ENCODE measurements around the gene PSMB7.

The PSMB7 gene

GRCh38 chr9:124450241-124450924 lies 35.1 kb upstream of the PSMB7 start, which contains the start of gene ADGRD2:
Gene ADGRD2 (plus strand): TSS chr9:124450451. CDS start chr9:124451667, 1,216 bp downstream.
- H3K27me3 ChIP-seq (ENCODE audit: insufficient read depth, insufficient read length), result peaks cover 19% of the 10 kb centered on the region
- no peaks in the 10 kb centered on the region for H3K9me3 ChIP-seq (ENCODE audit: insufficient read depth, low read length)
- peaks cover 6% of the 10 kb centered on the region for H3K4me1 ChIP-seq (ENCODE audit: insufficient read depth, insufficient read length)
- TF ChIP-seq YY1 (IDR thresholded peaks at IDR 0.05; ENCODE audit: insufficient read depth, insufficient read length) (no peak), SUZ12 (IDR thresholded peaks at IDR 0.05; ENCODE audit: extremely low read depth, insufficient read depth, insufficient read length) (no peak), ZNF274 (IDR thresholded peaks at IDR 0.05; ENCODE audit: low read depth, low read length) (no peak)
- H3K9ac ChIP-seq (ENCODE audit: insufficient read length, low read depth), result peak within 1 kb of the TSS; percentile 57
- H3K36me3 ChIP-seq (ENCODE audit: insufficient read depth, insufficient read length, low read length), result no peaks in the 10 kb centered on the region
- peak; percentile 60 for DNase-seq (ENCODE audit: low read depth, low spot score)
- peak within 1 kb of the TSS; percentile 54 for H3K4me3 ChIP-seq (ENCODE audit: insufficient read length, low read depth)

- H3K27me3 ChIP-seq (ENCODE audit: insufficient read depth, insufficient read length), result peaks cover 19% of the 10 kb centered on the region
- no peak overlapping the region for H3K9ac ChIP-seq (ENCODE audit: insufficient read length, low read depth)
- no peaks in the 10 kb centered on the region for H3K9me3 ChIP-seq (ENCODE audit: insufficient read depth, low read length)
- TF ChIP-seq SUZ12 (IDR thresholded peaks at IDR 0.05; ENCODE audit: extremely low read depth, insufficient read depth, insufficient read length) (no peak), YY1 (IDR thresholded peaks at IDR 0.05; ENCODE audit: insufficient read depth, insufficient read length) (no peak), ZNF274 (IDR thresholded peaks at IDR 0.05; ENCODE audit: low read depth, low read length) (no peak)
- H3K4me1 ChIP-seq (ENCODE audit: insufficient read depth, insufficient read length), result peaks cover 6% of the 10 kb centered on the region
- H3K36me3 ChIP-seq (ENCODE audit: insufficient read depth, insufficient read length, low read length), result no peaks in the 10 kb centered on the region
- no peak for DNase-seq (ENCODE audit: low read depth, low spot score)
- no peak overlapping the region for H3K4me3 ChIP-seq (ENCODE audit: insufficient read length, low read depth)
Observed at GRCh38 chr9:124449381-124450151, 34.3 kb upstream of the PSMB7 start.

GRCh38 chr9:124448019-124448418 lies 32.8 kb upstream of the PSMB7 start:
- Histone ChIP-seq H3K9ac (ENCODE audit: insufficient read length, low read depth) (no peak overlapping the region), H3K27me3 (ENCODE audit: insufficient read depth, insufficient read length) (peaks cover 19% of the 10 kb centered on the region), H3K4me3 (ENCODE audit: insufficient read length, low read depth) (no peak overlapping the region), H3K4me1 (ENCODE audit: insufficient read depth, insufficient read length) (peaks cover 6% of the 10 kb centered on the region), H3K9me3 (ENCODE audit: insufficient read depth, low read length) (no peaks in the 10 kb centered on the region), H3K36me3 (ENCODE audit: insufficient read depth, insufficient read length, low read length) (no peaks in the 10 kb centered on the region)
- TF ChIP-seq ZNF274 (IDR thresholded peaks at IDR 0.05; ENCODE audit: low read depth, low read length) (no peak), SUZ12 (IDR thresholded peaks at IDR 0.05; ENCODE audit: extremely low read depth, insufficient read depth, insufficient read length) (no peak), YY1 (IDR thresholded peaks at IDR 0.05; ENCODE audit: insufficient read depth, insufficient read length) (no peak)
- DNase-seq (ENCODE audit: low read depth, low spot score), result no peak

- no peaks in the 10 kb centered on the region for H3K36me3 ChIP-seq (ENCODE audit: insufficient read depth, insufficient read length, low read length)
- H3K4me1 ChIP-seq (ENCODE audit: insufficient read depth, insufficient read length), result peaks cover 6% of the 10 kb centered on the region
- H3K9me3 ChIP-seq (ENCODE audit: insufficient read depth, low read length), result no peaks in the 10 kb centered on the region
- H3K4me3 ChIP-seq (ENCODE audit: insufficient read length, low read depth), result no peak overlapping the region
- no peak overlapping the region for H3K9ac ChIP-seq (ENCODE audit: insufficient read length, low read depth)
- H3K27me3 ChIP-seq (ENCODE audit: insufficient read depth, insufficient read length), result peaks cover 12% of the 10 kb centered on the region
- TF ChIP-seq SUZ12 (IDR thresholded peaks at IDR 0.05; ENCODE audit: extremely low read depth, insufficient read depth, insufficient read length) (no peak), YY1 (IDR thresholded peaks at IDR 0.05; ENCODE audit: insufficient read depth, insufficient read length) (no peak), ZNF274 (IDR thresholded peaks at IDR 0.05; ENCODE audit: low read depth, low read length) (no peak)
- no peak for DNase-seq (ENCODE audit: low read depth, low spot score)
Observed at GRCh38 chr9:124447297-124447661, 32.0 kb upstream of the PSMB7 start.

GRCh38 chr9:124444166-124444565 lies 28.9 kb upstream of the PSMB7 start:
- Histone ChIP-seq H3K36me3 (ENCODE audit: insufficient read depth, insufficient read length, low read length) (no peaks in the 10 kb centered on the region), H3K4me3 (ENCODE audit: insufficient read length, low read depth) (no peak overlapping the region), H3K4me1 (ENCODE audit: insufficient read depth, insufficient read length) (peaks cover 3% of the 10 kb centered on the region), H3K9ac (ENCODE audit: insufficient read length, low read depth) (no peak overlapping the region), H3K9me3 (ENCODE audit: insufficient read depth, low read length) (no peaks in the 10 kb centered on the region), H3K27me3 (ENCODE audit: insufficient read depth, insufficient read length) (no peaks in the 10 kb centered on the region)
- TF ChIP-seq SUZ12 (IDR thresholded peaks at IDR 0.05; ENCODE audit: extremely low read depth, insufficient read depth, insufficient read length), result no peak
- no peak for TF ChIP-seq YY1 (IDR thresholded peaks at IDR 0.05; ENCODE audit: insufficient read depth, insufficient read length)
- TF ChIP-seq ZNF274 (IDR thresholded peaks at IDR 0.05; ENCODE audit: low read depth, low read length), result no peak
- DNase-seq (ENCODE audit: low read depth, low spot score), result no peak

GRCh38 chr9:124443625-124444024 lies 28.4 kb upstream of the PSMB7 start:
- no peaks in the 10 kb centered on the region for H3K36me3 ChIP-seq (ENCODE audit: insufficient read depth, insufficient read length, low read length)
- H3K4me1 ChIP-seq (ENCODE audit: insufficient read depth, insufficient read length), result peaks cover 3% of the 10 kb centered on the region
- no peak overlapping the region for H3K4me3 ChIP-seq (ENCODE audit: insufficient read length, low read depth)
- no peak for DNase-seq (ENCODE audit: low read depth, low spot score)
- no peaks in the 10 kb centered on the region for H3K27me3 ChIP-seq (ENCODE audit: insufficient read depth, insufficient read length)
- no peak for TF ChIP-seq ZNF274 (IDR thresholded peaks at IDR 0.05; ENCODE audit: low read depth, low read length)
- TF ChIP-seq YY1 (IDR thresholded peaks at IDR 0.05; ENCODE audit: insufficient read depth, insufficient read length), result no peak
- TF ChIP-seq SUZ12 (IDR thresholded peaks at IDR 0.05; ENCODE audit: extremely low read depth, insufficient read depth, insufficient read length), result no peak
- H3K9ac ChIP-seq (ENCODE audit: insufficient read length, low read depth), result no peak overlapping the region
- H3K9me3 ChIP-seq (ENCODE audit: insufficient read depth, low read length), result no peaks in the 10 kb centered on the region

GRCh38 chr9:124442826-124443225 lies 27.6 kb upstream of the PSMB7 start:
- no peaks in the 10 kb centered on the region for H3K27me3 ChIP-seq (ENCODE audit: insufficient read depth, insufficient read length)
- no peak for TF ChIP-seq YY1 (IDR thresholded peaks at IDR 0.05; ENCODE audit: insufficient read depth, insufficient read length)
- TF ChIP-seq SUZ12 (IDR thresholded peaks at IDR 0.05; ENCODE audit: extremely low read depth, insufficient read depth, insufficient read length), result no peak
- no peak for TF ChIP-seq ZNF274 (IDR thresholded peaks at IDR 0.05; ENCODE audit: low read depth, low read length)

More at GRCh38 chr9:124442826-124443225, 27.6 kb upstream of the PSMB7 start:
- Histone ChIP-seq H3K9me3 (ENCODE audit: insufficient read depth, low read length) (no peaks in the 10 kb centered on the region), H3K4me3 (ENCODE audit: insufficient read length, low read depth) (no peak overlapping the region), H3K4me1 (ENCODE audit: insufficient read depth, insufficient read length) (peaks cover 3% of the 10 kb centered on the region), H3K36me3 (ENCODE audit: insufficient read depth, insufficient read length, low read length) (no peaks in the 10 kb centered on the region), H3K9ac (ENCODE audit: insufficient read length, low read depth) (no peak overlapping the region)
- no peak for DNase-seq (ENCODE audit: low read depth, low spot score)
